Measurements from ENCODE around the gene OGFR. TPM values are rescaled to one million over a fixed set of nuclear protein-coding genes. Genes with fewer than 3 reads are reported as not detected.

OGFR gene
- total RNA-seq, 1 donor, result 31.0 TPM

DNA sequence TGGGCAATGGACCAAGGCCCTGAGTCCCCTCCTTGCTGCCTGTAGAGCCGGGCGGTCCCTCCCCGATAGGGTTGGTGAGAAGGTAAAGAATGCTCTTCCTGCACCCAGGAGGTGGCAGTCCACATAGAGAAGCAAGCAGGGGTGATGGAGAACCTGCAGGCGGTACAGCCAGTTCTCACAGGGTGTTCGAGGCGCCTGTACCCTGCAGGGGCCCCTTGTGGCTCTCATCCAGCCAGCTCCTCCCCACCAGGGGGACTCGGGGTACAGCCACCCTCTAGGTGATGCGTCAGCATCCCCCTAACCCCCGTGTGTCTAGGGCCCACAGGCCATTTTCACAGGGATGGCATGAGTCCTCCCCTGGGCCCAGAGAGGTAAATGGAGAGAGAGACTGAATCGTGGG lies 7.1 kb downstream of the OGFR start:
- H3K4me3 ChIP-seq (ENCODE audit: low read depth, low read length), result no peak overlapping the region
- TF ChIP-seq, protein P1, sequence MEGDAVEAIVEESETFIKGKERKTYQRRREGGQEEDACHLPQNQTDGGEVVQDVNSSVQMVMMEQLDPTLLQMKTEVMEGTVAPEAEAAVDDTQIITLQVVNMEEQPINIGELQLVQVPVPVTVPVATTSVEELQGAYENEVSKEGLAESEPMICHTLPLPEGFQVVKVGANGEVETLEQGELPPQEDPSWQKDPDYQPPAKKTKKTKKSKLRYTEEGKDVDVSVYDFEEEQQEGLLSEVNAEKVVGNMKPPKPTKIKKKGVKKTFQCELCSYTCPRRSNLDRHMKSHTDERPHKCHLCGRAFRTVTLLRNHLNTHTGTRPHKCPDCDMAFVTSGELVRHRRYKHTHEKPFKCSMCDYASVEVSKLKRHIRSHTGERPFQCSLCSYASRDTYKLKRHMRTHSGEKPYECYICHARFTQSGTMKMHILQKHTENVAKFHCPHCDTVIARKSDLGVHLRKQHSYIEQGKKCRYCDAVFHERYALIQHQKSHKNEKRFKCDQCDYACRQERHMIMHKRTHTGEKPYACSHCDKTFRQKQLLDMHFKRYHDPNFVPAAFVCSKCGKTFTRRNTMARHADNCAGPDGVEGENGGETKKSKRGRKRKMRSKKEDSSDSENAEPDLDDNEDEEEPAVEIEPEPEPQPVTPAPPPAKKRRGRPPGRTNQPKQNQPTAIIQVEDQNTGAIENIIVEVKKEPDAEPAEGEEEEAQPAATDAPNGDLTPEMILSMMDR (IDR thresholded peaks at IDR 0.05; ENCODE audit: insufficient read depth, low read length), result no peak
- no peak for DNase-seq (ENCODE audit: low read depth)

DNA sequence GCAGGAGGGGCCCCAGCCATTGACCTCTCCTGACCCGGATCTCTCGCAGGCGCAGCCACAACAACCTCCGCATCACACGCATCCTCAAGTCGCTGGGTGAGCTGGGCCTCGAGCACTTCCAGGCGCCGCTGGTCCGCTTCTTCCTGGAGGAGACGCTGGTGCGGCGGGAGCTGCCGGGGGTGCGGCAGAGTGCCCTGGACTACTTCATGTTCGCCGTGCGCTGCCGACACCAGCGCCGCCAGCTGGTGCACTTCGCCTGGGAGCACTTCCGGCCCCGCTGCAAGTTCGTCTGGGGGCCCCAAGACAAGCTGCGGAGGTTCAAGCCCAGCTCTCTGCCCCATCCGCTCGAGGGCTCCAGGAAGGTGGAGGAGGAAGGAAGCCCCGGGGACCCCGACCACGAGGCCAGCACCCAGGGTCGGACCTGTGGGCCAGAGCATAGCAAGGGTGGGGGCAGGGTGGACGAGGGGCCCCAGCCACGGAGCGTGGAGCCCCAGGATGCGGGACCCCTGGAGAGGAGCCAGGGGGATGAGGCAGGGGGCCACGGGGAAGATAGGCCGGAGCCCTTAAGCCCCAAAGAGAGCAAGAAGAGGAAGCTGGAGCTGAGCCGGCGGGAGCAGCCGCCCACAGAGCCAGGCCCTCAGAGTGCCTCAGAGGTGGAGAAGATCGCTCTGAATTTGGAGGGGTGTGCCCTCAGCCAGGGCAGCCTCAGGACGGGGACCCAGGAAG lies 7.7 kb downstream of the OGFR start:
- TF ChIP-seq, protein P1 (IDR thresholded peaks at IDR 0.05; ENCODE audit: insufficient read depth, low read length), result no peak
- no peak for DNase-seq (ENCODE audit: low read depth)
- H3K4me3 ChIP-seq (ENCODE audit: low read depth, low read length), result no peak overlapping the region

DNA sequence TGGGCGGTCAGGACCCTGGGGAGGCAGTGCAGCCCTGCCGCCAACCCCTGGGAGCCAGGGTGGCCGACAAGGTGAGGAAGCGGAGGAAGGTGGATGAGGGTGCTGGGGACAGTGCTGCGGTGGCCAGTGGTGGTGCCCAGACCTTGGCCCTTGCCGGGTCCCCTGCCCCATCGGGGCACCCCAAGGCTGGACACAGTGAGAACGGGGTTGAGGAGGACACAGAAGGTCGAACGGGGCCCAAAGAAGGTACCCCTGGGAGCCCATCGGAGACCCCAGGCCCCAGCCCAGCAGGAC lies 8.2 kb downstream of the OGFR start:
- no peak for DNase-seq (ENCODE audit: low read depth)
- TF ChIP-seq, protein P1 (IDR thresholded peaks at IDR 0.05; ENCODE audit: insufficient read depth, low read length), result no peak

DNA sequence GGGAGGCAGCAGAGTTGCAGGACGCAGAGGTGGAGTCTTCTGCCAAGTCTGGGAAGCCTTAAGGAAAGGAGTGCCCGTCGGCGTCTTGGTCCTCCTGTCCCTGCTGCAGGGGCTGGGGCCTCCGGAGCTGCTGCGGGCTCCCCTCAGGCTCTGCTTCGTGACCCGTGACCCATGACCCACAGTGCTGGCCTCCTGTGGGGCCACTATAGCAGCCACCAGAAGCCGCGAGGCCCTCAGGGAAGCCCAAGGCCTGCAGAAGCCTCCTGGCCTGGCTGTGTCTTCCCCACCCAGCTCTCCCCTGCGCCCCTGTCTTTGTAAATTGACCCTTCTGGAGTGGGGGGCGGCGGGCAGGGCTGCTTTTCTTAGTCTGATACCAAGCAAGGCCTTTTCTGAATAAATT lies 9.0 kb downstream of the OGFR start:
- TF ChIP-seq, protein P1 (IDR thresholded peaks at IDR 0.05; ENCODE audit: insufficient read depth, low read length), result no peak
- DNase-seq (ENCODE audit: low read depth), result no peak
- no peak overlapping the region for H3K4me3 ChIP-seq (ENCODE audit: low read depth, low read length)

More for the DNA sequence above, 8.2 kb downstream of the OGFR start:
- H3K4me3 ChIP-seq (ENCODE audit: low read depth, low read length), result no peak overlapping the region

DNA sequence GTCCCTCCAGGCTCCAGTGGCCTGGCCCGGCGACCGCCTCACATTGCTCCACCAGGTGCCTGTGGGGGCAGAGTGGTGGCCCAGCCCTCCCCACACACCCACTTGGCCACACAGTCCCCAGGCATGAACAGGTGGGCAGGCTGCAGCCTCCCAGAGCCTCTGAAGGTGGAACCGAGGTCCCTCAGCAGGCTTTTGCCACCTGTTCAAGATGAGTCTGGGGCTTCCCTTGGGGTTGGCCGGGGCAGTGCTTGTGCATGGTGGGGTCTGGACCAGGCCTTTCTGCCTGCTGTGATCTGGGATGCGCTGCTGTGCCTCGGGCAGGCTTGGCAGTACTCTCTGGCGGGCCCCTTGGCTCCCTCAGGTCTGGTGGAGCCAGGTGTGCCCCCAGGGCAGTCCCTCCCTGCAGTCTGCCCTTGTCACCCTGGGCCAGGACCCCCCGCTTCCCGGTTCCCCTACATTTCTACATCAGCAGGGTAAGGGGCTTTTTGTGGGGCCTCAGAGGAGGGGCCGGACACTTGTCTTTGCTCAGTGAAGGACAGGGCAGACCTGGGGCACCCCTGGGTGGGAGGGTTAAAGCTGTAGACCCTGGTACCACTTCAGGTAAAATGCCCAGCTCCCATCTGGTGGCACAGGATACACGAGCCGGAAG lies 9.5 kb downstream of the OGFR start:
- DNase-seq (ENCODE audit: low read depth), result no peak
- no peak overlapping the region for H3K4me3 ChIP-seq (ENCODE audit: low read depth, low read length)
- TF ChIP-seq, protein P1 (IDR thresholded peaks at IDR 0.05; ENCODE audit: insufficient read depth, low read length), result no peak

GRCh38 chr20:62814709-62815065 lies 10.1 kb downstream of the OGFR start:
- no peak overlapping the region for H3K4me3 ChIP-seq (ENCODE audit: low read depth, low read length)
- no peak for DNase-seq (ENCODE audit: low read depth)
- TF ChIP-seq, protein P1 (IDR thresholded peaks at IDR 0.05; ENCODE audit: insufficient read depth, low read length), result no peak

Data from fibroblast of the aortic adventitia (primary cell).